Dermis microvascular lymphatic vessel endothelial cell (primary cell): ENCODE results near the gene RPS6KA5. TPM values are rescaled to one million over a fixed set of nuclear protein-coding genes. Genes with fewer than 3 reads are reported as not detected.

Experiments
- DNase-seq, 2 donors: peaks; one replicate each; pipeline versions ENCODE4 v3.0.0 to v3.0.0-alpha.2; 2010; ENCODE audit warnings: low read depth in 2 of 2
- total RNA-seq: library from RNA; depleted of rRNA; stranded (reverse); fragments of >200 nt; gene quantifications from 2 replicates; pipeline ENCODE4 v1.2.1, GENCODE V29; 2014

Gene RPS6KA5
- total RNA-seq, 1 donor from 2014 or later = 1.2 TPM

- DNase-seq = no peak
Observed at GRCh38 chr14:90810806-90811205, 249.6 kb downstream of the RPS6KA5 start.

- DNase-seq = no peak
Observed at GRCh38 chr14:90809530-90810312, 250.7 kb downstream of the RPS6KA5 start.

GRCh38 chr14:90808759-90809529 is 251.5 kb downstream of the RPS6KA5 start:
- peak in 1 of 2 donors; percentile 32 for DNase-seq

GRCh38 chr14:90807060-90807459 is 253.4 kb downstream of the RPS6KA5 start:
- DNase-seq = no peak

- DNase-seq = no peak
Observed at GRCh38 chr14:90805662-90806540, 254.5 kb downstream of the RPS6KA5 start.

- no peak for DNase-seq
Observed at GRCh38 chr14:90805084-90805391, 255.4 kb downstream of the RPS6KA5 start.

- no peak for DNase-seq
Observed at GRCh38 chr14:90804292-90805083, 256.0 kb downstream of the RPS6KA5 start.

- DNase-seq = no peak
Observed at GRCh38 chr14:90803249-90803648, 257.2 kb downstream of the RPS6KA5 start.

- no peak for DNase-seq
Observed at GRCh38 chr14:90799420-90799819, 261.0 kb downstream of the RPS6KA5 start.

GRCh38 chr14:90797919-90798318 is 262.5 kb downstream of the RPS6KA5 start:
- DNase-seq = no peak

Other genes with a start within 250 kb of the RPS6KA5 start
- gene TTC7B, start 244.2 kb downstream of the RPS6KA5 start, total RNA-seq = 13.9 and 25.5 TPM in 2 replicates
- gene DGLUCY, start 53.4 kb upstream of the RPS6KA5 start, total RNA-seq = 33.9 and 47.2 TPM in 2 replicates
- gene GPR68, start 184.1 kb upstream of the RPS6KA5 start, total RNA-seq = 0.63 and 0.90 TPM in 2 replicates